Naive thymus-derived CD8-positive, alpha-beta T cell (primary cell): ENCODE measurements around the gene U2AF2. TPM values are rescaled to one million over a fixed set of nuclear protein-coding genes. Genes with fewer than 3 reads are reported as not detected.
A peak's percentile ranks its signal among the peaks of the same experiment; 100 is the strongest.

ENCODE experiments used
- ATAC-seq, 2 donors: fragments of 150-1000 bp; cut with Tn5 transposase in 1 of 2; sonication (Bioruptor Pico), chemical (Tn5 transposase) in 1 of 2; 1 replicate in 1 of 2; 2 replicates in 1 of 2; pipeline ENCODE4 v1.10.0; 2021; ENCODE audit warnings: mild to moderate bottlenecking in 2 of 2, moderate library complexity in 2 of 2
- POLR2A ChIA-PET: fragments of 350-600 bp; sonication (Branson Sonifier 250); formaldehyde crosslinking; loops from one replicate; lab custom pipeline; 2021; ENCODE audit warnings: antibody characterized with exemption; lab: Charles Lee
- DNase-seq, 10 donors: peaks; one replicate each; pipeline versions ENCODE4 v3.0.0 to v3.0.0-alpha.2; 2020 to 2022
- H3K27ac Mint-ChIP-seq, 10 donors: one replicate each; pipeline ENCODE4 v1.8.0; 2020 to 2022; ENCODE audit warnings: mild to moderate bottlenecking in 10 of 10, mixed read lengths in 10 of 10, moderate library complexity in 4 of 10, inconsistent platforms in 1 of 10
- H3K27me3 Mint-ChIP-seq, 5 donors: one replicate each; pipeline ENCODE4 v1.8.0; 2021 to 2022; ENCODE audit warnings: mixed read lengths in 5 of 5
- H3K36me3 Mint-ChIP-seq, 3 donors: one replicate each; pipeline ENCODE4 v1.8.0; 2020 to 2022; ENCODE audit warnings: mixed read lengths in 3 of 3, mild to moderate bottlenecking in 2 of 3, inconsistent platforms in 1 of 3
- H3K4me1 Mint-ChIP-seq, 4 donors: one replicate each; pipeline ENCODE4 v1.8.0; 2021 to 2022; ENCODE audit warnings: mixed read lengths in 4 of 4
- H3K4me3 Mint-ChIP-seq, 10 donors: one replicate each; pipeline ENCODE4 v1.8.0; 2020 to 2022; ENCODE audit warnings: mild to moderate bottlenecking in 10 of 10, mixed read lengths in 10 of 10, moderate library complexity in 6 of 10, inconsistent platforms in 1 of 10
- H3K9me3 Mint-ChIP-seq, 9 donors: one replicate each; pipeline ENCODE4 v1.8.0; 2020 to 2022; ENCODE audit warnings: mixed read lengths in 9 of 9, mild to moderate bottlenecking in 3 of 9, inconsistent platforms in 1 of 9, moderate library complexity in 1 of 9
- polyA plus RNA-seq, 3 donors: library from polyadenylated mRNA; unstranded; fragments of 300-500 nt; fragmentation: Illumina TruSeq; gene quantifications; one replicate each; pipeline ENCODE4 v1.2.3, GENCODE V29; 2021
- total RNA-seq, 8 experiments: library from RNA in 2 of 8; stranded (reverse) in 2 of 8; gene quantifications; one replicate each; pipeline ENCODE4 v1.2.3 and lab custom pipeline; 2021 to 2026

Gene U2AF2
- total and polyA plus RNA-seq, 5 experiments from 2014 or later = 6.6 to 289 (median 10.6) TPM

DNA sequence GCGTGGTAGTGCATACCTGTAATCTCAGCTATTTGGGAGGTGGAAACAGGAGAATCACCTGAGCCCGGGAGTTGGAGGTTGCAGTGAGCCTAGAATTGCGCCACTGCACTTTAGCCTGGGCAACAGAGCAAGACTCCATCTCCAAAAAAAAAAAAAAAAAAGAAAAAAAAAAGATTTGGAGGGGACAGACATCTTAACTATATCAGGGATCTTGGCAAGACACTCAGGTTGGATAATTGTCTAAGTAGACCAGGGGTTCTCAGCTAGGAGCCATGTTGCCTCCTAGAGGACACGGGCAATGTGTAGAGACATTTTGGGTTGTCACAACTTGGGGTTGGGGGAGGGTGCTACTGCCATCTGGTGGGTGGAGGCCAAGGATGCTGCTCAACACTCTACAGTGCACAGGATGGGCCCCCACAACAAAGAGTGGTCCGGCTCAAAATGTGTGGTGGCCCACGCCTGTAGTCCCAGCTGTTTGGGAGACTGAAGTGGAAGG, 15.9 kb upstream of the U2AF2 start:
- no peaks in the 10 kb centered on the region for H3K27me3 Mint-ChIP-seq
- ATAC-seq = peak in 1 of 2 donors; percentile 30
- POLR2A ChIA-PET = interaction anchor here (1.1 to 9.3 kb wide), 6 partner anchors 7 to 162 kb away, joined by 3 to 148 read pairs (median 36); partner anchors contain the start of genes CCDC106, FIZ1, U2AF2 and ZNF524
- H3K36me3 Mint-ChIP-seq = peaks cover 4 to 20% (median 7%) of the 10 kb centered on the region in 3 donors
- peak in 8 of 10 donors; percentile 47 to 77 (median 58) for DNase-seq
- peaks cover 49 to 78% (median 73%) of the 10 kb centered on the region in 4 donors for H3K4me1 Mint-ChIP-seq
- H3K4me3 Mint-ChIP-seq = peak overlapping the region in 8 of 10 donors; percentile 16 to 89 (median 56)
- H3K27ac Mint-ChIP-seq = peak overlapping the region; percentile 55 to 94 (median 90)
- no peaks in the 10 kb centered on the region for H3K9me3 Mint-ChIP-seq

DNA sequence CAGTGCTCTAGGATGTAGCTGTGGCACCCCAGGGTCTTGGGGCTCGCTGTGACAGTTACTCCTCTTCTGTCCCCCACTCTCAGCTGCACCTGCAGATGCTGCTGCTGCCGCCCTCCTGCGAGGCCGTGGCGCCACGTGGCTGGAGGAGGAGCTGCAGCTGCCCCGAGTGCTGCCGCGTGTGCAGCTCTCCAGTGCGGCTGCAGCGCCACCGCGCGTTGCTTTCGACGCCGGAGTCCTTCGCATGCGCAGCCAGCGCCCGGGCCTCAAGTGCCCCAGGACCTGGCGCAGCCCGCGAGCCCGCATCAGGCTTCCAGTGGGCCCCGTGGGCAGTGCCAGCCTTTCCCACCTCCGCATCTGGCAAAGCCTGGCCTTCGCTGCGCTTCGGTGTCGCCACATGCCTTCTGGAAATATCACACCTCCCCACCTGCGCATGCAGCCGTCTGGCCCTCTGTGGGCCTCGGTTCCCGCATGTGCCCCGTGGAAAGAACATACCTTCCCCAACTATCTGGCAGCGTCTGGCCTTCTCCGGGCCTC, 14.7 kb upstream of the U2AF2 start:
- no peaks in the 10 kb centered on the region for H3K9me3 Mint-ChIP-seq
- H3K4me3 Mint-ChIP-seq = peak overlapping the region; percentile 66 to 91 (median 77)
- peak; percentile 37 to 53 for ATAC-seq
- H3K27ac Mint-ChIP-seq = peak overlapping the region; percentile 84 to 94 (median 92)
- peaks cover under 1 to 16% (median 4%) of the 10 kb centered on the region in 3 donors for H3K36me3 Mint-ChIP-seq
- H3K27me3 Mint-ChIP-seq = no peaks in the 10 kb centered on the region
- POLR2A ChIA-PET = interaction anchor here (0.6 to 7.3 kb wide), 6 partner anchors 9 to 1264 kb away, joined by 3 to 76 read pairs (median 6); partner anchors contain the start of genes FIZ1, ZNF524, ZNF784 and ZNF865
- H3K4me1 Mint-ChIP-seq = peaks cover 50 to 79% (median 76%) of the 10 kb centered on the region in 4 donors
- DNase-seq = peak; percentile 63 to 83 (median 76)

DNA sequence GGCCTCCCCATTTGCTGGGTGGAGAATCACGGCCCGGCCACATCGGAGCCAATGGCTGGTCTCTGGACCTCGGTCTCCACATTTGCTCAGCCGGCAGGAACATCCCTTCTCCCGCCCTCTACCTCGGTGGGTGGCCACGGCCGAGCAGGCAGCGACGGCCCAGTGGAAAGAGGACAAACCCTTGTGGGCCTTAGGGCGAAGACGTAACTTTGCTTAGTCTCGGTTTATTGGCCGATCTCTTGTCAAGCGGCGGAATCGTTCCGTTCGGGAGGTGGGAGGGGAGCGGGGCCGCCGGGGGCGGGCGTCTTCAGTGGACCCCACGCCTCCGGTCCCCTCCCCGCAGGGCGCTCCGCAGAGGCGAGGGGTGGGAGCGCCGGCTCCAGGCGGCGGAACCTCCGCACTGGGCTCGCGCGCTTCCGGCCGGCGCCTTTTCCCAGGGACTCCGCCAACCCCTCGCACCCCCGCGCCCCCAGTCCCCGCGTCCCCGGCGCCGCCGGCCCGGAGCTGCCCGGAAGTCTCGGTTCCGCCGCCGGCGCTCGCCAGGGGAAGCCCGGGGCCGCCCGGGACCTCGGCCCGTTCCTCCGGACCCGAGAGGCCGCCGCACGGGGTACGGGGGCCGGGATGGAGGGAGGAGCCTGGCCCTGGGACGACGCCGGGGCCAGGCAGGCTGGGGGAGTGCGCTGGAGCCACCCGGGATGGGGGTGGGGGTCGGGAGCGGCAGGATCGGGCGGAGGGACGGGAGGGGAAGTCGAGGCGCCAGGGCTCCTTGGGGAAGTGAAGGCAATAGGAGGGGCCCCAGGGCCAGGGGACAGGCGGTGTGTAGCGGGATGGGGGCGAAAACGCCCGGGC, 14.0 kb upstream of the U2AF2 start, which contains the start of gene ZNF580:
Gene ZNF580, plus strand, starts transcription at position 426 of the 849 bp plus-strand sequence. CDS start 1,507 bp downstream, outside the sequence.
- ATAC-seq = peak; percentile 19

DNA sequence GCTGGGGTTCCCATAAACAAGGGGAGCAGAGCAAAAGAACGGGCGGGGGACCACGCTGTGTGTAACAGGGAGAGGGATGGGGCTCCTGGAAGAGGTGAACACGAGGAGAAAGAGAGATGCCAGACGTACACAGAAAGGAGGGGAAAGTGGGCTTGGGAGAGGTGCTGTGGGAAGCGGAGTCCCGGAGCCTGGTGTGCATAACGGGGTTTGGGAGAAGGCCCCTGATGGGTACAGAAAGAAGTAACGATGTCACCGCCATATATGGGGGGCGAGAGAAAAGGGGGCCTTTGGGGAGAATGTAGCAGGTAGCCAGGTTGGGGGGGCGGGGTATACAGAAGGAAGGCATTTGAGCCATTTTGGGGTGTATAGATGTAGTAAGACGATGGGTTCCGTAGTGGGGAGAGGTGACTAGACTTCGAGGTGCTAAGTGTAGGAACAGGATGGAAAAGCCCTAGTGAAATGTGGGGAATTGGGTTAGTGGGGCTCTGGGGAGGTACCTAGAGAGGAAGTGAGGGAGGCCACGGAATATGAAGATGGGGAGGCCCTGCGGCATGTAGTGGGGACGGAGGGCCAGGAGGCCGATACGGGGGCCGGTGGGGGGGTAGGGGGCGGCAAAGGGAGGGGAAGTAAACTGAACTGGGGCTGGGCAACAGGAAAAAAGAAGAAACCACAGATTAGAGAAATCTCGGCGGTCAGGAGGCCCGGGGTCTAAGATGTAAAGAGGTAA, 13.2 kb upstream of the U2AF2 start:
- POLR2A ChIA-PET = interaction anchor here (1.0 to 9.2 kb wide), 12 partner anchors 7 to 165 kb away, joined by 4 to 148 read pairs (median 10); partner anchors contain the start of genes FIZ1, U2AF2, ZNF524 and ZNF628
- Mint-ChIP-seq H3K4me1 (peaks cover 37 to 71% (median 66%) of the 10 kb centered on the region in 4 donors), H3K27me3 (no peaks in the 10 kb centered on the region), H3K4me3 (peak overlapping the region; percentile 84 to 98 (median 94)), H3K27ac (peak overlapping the region; percentile 83 to 99 (median 95)), H3K9me3 (no peaks in the 10 kb centered on the region), H3K36me3 (peaks cover 0 to 14% (median 4%) of the 10 kb centered on the region in 3 donors)
- ATAC-seq (peak; percentile 7 to 8), DNase-seq (peak in 6 of 10 donors; percentile 28 to 69 (median 46))

More for the DNA sequence above, 14.0 kb upstream of the U2AF2 start, which contains the start of gene ZNF580:
- H3K36me3 Mint-ChIP-seq = peaks cover 0 to 20% (median 4%) of the 10 kb centered on the region in 3 donors
- peaks cover 45 to 79% (median 74%) of the 10 kb centered on the region in 4 donors for H3K4me1 Mint-ChIP-seq
- H3K4me3 Mint-ChIP-seq = peak within 1 kb of the TSS; percentile 84 to 98 (median 94)
- no peaks in the 10 kb centered on the region for H3K9me3 Mint-ChIP-seq
- peak within 1 kb of the TSS; percentile 91 to 99 (median 95) for H3K27ac Mint-ChIP-seq
- H3K27me3 Mint-ChIP-seq = no peaks in the 10 kb centered on the region
- peak in 8 of 10 donors; percentile 42 to 78 (median 54) for DNase-seq
- POLR2A ChIA-PET = interaction anchor here (1.0 to 7.3 kb wide), 6 partner anchors 8 to 42 kb away, joined by 4 to 76 read pairs (median 6); partner anchors contain the start of genes FIZ1, U2AF2, ZNF524 and ZNF784

DNA sequence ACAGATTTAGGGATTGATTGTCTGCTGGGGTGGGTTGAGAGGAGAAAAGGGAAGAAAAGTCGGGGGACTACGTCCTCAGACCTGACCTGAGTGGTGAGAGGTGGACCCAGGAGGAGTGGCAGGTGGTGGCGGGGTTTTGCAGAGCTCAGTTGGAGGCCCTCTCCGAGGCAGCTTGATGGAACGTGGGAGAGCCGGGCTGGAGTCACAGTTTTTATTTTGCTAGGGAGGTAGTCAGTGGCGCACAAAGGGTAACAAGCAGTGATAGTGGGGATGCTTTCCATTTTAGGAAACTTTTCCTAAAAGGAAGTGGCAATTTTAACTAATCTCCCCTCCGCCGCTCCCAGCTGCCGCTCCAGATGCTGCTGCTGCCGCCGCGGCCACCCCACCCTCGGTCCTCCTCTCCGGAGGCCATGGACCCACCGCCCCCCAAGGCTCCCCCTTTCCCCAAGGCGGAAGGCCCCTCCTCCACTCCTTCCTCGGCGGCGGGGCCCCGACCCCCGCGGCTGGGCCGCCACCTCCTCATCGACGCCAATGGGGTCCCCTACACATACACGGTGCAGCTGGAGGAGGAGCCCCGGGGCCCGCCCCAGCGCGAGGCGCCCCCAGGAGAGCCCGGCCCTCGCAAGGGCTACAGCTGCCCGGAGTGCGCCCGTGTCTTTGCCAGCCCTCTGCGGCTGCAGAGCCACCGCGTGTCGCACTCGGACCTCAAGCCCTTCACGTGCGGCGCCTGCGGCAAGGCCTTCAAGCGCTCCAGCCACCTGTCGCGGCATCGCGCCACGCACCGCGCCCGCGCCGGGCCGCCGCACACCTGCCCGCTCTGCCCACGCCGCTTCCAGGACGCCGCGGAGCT, 12.5 kb upstream of the U2AF2 start:
- Mint-ChIP-seq H3K4me1 (peaks cover 36 to 71% (median 65%) of the 10 kb centered on the region in 4 donors), H3K27ac (peak overlapping the region; percentile 94 to 99 (median 98)), H3K9me3 (no peaks in the 10 kb centered on the region), H3K36me3 (peaks cover 0 to 14% (median 4%) of the 10 kb centered on the region in 3 donors), H3K27me3 (no peaks in the 10 kb centered on the region), H3K4me3 (peak overlapping the region; percentile 91 to 99 (median 94))
- POLR2A ChIA-PET = interaction anchor here (0.7 to 9.2 kb wide), 17 partner anchors 7 to 499 kb away, joined by 3 to 148 read pairs (median 5); partner anchors contain the start of genes EPN1, FIZ1, U2AF2 and ZNF444
- DNase-seq = peak in 6 of 10 donors; percentile 24 to 66 (median 44)
- peak; percentile 24 to 36 for ATAC-seq

DNA sequence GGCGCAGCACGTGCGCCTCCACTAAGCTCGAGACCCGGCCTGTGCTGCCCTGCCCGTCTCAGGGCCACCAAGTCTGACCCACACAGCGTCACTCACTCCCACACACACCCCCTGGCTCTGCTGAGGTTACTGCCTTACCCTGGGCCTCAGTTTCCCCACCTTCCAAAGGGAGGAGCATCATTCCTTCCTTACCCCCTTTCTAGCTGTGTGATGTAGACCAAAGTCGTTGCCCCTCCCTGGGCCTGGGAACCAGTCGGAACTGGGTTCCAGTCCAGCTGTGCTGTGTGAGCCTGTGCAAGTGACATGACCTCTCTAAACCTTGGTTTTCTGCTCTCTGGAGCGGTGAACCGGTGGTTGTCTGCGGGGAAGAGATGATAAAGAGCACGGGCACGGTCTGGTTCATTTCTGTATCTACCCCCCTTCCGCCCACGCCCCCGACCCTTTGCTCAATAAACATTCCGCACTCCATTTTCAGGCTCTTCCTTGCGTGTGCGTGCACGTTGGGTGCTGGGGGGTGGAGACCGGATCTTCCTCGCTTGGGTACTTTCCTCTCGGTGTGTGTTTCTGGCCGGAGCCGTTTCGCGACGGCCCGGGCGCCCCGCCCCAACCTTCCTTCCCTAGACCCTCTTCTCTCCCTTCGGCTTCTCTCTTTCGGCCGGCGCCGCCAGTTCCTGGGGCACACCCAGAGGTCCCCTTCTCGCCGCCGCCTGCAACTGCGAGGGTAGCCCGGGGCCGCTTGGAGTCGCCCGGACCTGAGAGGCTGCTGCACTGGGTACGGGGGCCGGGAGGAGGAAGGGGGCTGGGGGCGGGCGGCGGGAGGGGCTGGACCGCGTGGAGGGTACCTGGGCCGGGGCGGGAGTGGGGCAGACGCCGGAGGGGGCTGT, 11.6 kb upstream of the U2AF2 start, which contains the start of gene ZNF581:
Gene ZNF581, plus strand, starts transcription at position 647 of the 884 bp plus-strand sequence. CDS start 923 bp downstream, outside the sequence.
- H3K4me1 Mint-ChIP-seq = peaks cover 30 to 67% (median 61%) of the 10 kb centered on the region in 4 donors

DNA sequence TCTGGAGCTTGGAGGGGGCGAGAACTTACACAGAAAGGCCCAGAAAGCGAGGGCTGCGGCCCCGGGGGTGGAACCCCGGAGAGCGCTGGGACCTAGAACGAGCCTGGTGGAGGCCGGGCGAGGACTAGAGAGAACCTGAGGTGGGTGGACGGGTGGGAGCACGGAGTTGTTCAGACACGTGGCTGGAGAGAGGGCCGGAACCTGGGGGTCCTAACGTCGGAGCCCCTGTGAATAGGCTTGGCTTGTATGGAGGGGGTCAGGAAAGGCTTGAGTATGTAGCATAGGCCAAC, 11.0 kb upstream of the U2AF2 start:
- peak overlapping the region; percentile 91 to 99 (median 94) for H3K4me3 Mint-ChIP-seq
- H3K36me3 Mint-ChIP-seq = peaks cover 0 to 6% (median 2%) of the 10 kb centered on the region in 3 donors
- no peaks in the 10 kb centered on the region for H3K27me3 Mint-ChIP-seq
- H3K4me1 Mint-ChIP-seq = peaks cover 30 to 65% (median 62%) of the 10 kb centered on the region in 4 donors
- no peaks in the 10 kb centered on the region for H3K9me3 Mint-ChIP-seq
- ATAC-seq (no peak), DNase-seq (peak in 1 of 10 donors; percentile 60)
- POLR2A ChIA-PET = interaction anchor here (1.0 to 9.2 kb wide), 5 partner anchors 9 to 526 kb away, joined by 3 to 148 read pairs (median 6); partner anchors contain the start of genes PPP1R12C, U2AF2 and ZNF865
- peak overlapping the region; percentile 87 to 99 (median 94) for H3K27ac Mint-ChIP-seq

More for the DNA sequence above, 11.6 kb upstream of the U2AF2 start, which contains the start of gene ZNF581:
- Mint-ChIP-seq H3K4me3 (peak within 1 kb of the TSS; percentile 91 to 99 (median 94)), H3K27me3 (no peaks in the 10 kb centered on the region), H3K27ac (peak within 1 kb of the TSS; percentile 94 to 99 (median 98)), H3K36me3 (peaks cover 0 to 10% (median 2%) of the 10 kb centered on the region in 3 donors), H3K9me3 (no peaks in the 10 kb centered on the region)
- ATAC-seq = peak; percentile 45 to 51
- DNase-seq = peak; percentile 67 to 86 (median 76)
- POLR2A ChIA-PET = interaction anchor here (0.5 to 9.2 kb wide), 19 partner anchors 8 to 607 kb away, joined by 3 to 148 read pairs (median 5); partner anchors contain the start of genes EPN1, FIZ1, U2AF2 and ZNF444

DNA sequence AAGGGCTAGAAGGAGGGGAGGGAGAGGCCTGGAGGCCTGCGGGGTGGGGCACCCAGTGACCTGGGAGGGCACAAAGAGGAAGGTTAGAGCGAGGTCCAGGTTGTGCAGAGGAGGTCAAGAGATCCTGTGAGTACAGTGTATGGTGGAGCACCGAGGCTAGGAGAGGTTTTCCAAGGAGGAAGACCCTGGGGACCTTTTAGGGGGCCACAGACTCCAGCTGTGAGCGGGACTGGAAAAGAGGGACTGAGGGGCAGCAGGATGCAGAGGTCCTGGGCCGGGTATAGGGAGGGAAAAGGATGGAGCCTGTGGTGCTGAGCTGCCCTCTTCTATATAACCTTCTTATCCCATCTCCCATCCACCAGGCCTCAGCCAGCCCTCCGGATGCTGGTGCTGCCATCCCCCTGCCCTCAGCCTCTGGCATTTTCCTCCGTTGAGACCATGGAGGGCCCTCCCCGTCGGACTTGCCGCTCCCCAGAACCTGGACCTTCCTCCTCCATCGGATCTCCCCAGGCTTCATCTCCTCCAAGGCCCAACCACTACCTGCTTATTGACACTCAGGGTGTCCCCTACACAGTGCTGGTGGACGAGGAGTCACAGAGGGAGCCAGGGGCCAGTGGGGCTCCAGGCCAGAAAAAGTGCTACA, 10.5 kb upstream of the U2AF2 start:
- Mint-ChIP-seq H3K36me3 (peaks cover 0 to 6% (median 0%) of the 10 kb centered on the region in 3 donors), H3K9me3 (no peaks in the 10 kb centered on the region), H3K4me1 (peaks cover 27 to 64% (median 61%) of the 10 kb centered on the region in 4 donors), H3K27me3 (no peaks in the 10 kb centered on the region), H3K4me3 (peak overlapping the region; percentile 91 to 99 (median 94)), H3K27ac (peak overlapping the region; percentile 87 to 99 (median 94))
- POLR2A ChIA-PET = interaction anchor here (0.7 to 9.2 kb wide), 6 partner anchors 9 to 527 kb away, joined by 3 to 148 read pairs (median 5); partner anchors contain the start of genes PPP1R12C, U2AF2 and ZNF865
- DNase-seq (peak in 1 of 10 donors; percentile 54), ATAC-seq (no peak)

DNA sequence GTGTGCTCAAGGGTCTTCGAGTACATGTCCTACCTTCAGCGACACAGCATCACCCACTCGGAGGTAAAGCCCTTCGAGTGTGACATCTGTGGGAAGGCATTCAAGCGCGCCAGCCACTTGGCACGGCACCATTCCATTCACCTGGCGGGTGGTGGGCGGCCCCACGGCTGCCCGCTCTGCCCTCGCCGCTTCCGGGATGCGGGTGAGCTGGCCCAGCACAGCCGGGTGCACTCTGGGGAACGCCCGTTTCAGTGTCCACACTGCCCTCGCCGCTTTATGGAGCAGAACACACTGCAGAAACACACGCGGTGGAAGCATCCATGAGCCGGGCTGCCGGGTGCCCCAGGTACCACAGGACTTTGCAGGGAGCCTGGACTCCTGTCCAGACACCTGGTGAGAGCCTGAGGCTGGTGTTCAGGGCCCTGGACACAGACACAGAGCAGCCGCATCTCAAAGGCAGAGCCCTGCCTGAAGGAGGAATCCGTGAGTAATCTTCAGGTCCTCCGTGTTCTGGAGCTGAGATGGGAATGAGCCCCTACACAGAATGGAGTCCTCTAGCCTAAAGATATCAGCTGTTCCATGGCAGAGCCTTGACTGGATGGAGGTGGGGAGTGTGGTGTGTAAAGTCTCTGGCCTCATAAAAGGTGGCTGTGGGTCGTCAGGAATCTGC, 9.9 kb upstream of the U2AF2 start:
- no peaks in the 10 kb centered on the region for H3K9me3 Mint-ChIP-seq
- POLR2A ChIA-PET = interaction anchor here (0.7 to 9.2 kb wide), 6 partner anchors 8 to 527 kb away, joined by 3 to 148 read pairs (median 4); partner anchors contain the start of genes FIZ1, PPP1R12C, U2AF2 and ZNF524
- peak in 1 of 10 donors; percentile 38 for DNase-seq
- H3K4me3 Mint-ChIP-seq = peak overlapping the region; percentile 91 to 99 (median 94)
- ATAC-seq = no peak
- peaks cover 0 to 8% (median 0%) of the 10 kb centered on the region in 3 donors for H3K36me3 Mint-ChIP-seq
- H3K27me3 Mint-ChIP-seq = no peaks in the 10 kb centered on the region
- H3K27ac Mint-ChIP-seq = peak overlapping the region in 6 of 10 donors; percentile 38 to 99 (median 94)
- H3K4me1 Mint-ChIP-seq = peaks cover 31 to 65% (median 62%) of the 10 kb centered on the region in 4 donors
